HepG2 (cell line): Measurements from ENCODE around the gene RNF208. TPM values are rescaled to one million over a fixed set of nuclear protein-coding genes. Genes with fewer than 3 reads are reported as not detected.

ENCODE experiments used
- CSRNP2 ChIP-seq: sonication (generic); formaldehyde crosslinking; conservative IDR thresholded peaks from 2 replicates; pipeline ENCODE4 v1.8.0; 2022; ENCODE audit warnings: low read depth, missing genetic modification reagents
- DBP ChIP-seq: sonication (generic); formaldehyde crosslinking; IDR thresholded peaks from 2 replicates; pipeline ENCODE4 v1.4.0; 2020; ENCODE audit warnings: missing genetic modification reagents; ENCODE audit errors: not compliant biosample characterization
- ELF1 ChIP-seq: sonication (generic); formaldehyde crosslinking; IDR thresholded peaks from 2 replicates; pipeline ENCODE4 v1.4.0; 2020; ENCODE audit warnings: missing genetic modification reagents
- HES4 ChIP-seq: sonication (generic); formaldehyde crosslinking; IDR thresholded peaks from 2 replicates; pipeline ENCODE4 v1.9.0; 2021; ENCODE audit warnings: mild to moderate bottlenecking, missing genetic modification reagents, borderline replicate concordance
- KLF6 ChIP-seq: IDR thresholded peaks from 2 replicates; pipeline ENCODE4 v1.8.0; 2016; ENCODE audit warnings: missing biosample characterization, missing genetic modification reagents
- MAFF ChIP-seq: IDR thresholded peaks from 2 replicates; pipeline ENCODE4 v1.6.1; 2011; ENCODE audit warnings: low read depth, low read length, improper control_type of control experiment
- MED8 ChIP-seq: sonication (generic); formaldehyde crosslinking; IDR thresholded peaks from 2 replicates; pipeline ENCODE4 v1.8.1; 2023; ENCODE audit warnings: mild to moderate bottlenecking, missing genetic modification reagents; ENCODE audit not compliant: insufficient replicate concordance
- NR2F2 ChIP-seq: IDR thresholded peaks from 2 replicates; pipeline ENCODE4 v1.6.1; 2012; ENCODE audit warnings: low read depth, inconsistent platforms, borderline replicate concordance
- POLR2G ChIP-seq: fragments of 200-400 bp; formaldehyde crosslinking; IDR thresholded peaks from 2 replicates; pipeline ENCODE4 v1.6.1; 2018; ENCODE audit warnings: mild to moderate bottlenecking, low read depth, low read length, moderate library complexity
- PRDM15 ChIP-seq: sonication (generic); formaldehyde crosslinking; IDR thresholded peaks from 2 replicates; pipeline ENCODE4 v1.4.0; 2020; ENCODE audit warnings: missing genetic modification reagents
- REPIN1 ChIP-seq: sonication (generic); formaldehyde crosslinking; IDR thresholded peaks from 2 replicates; pipeline ENCODE4 v1.8.0; 2022; ENCODE audit warnings: missing genetic modification reagents, low read depth, mild to moderate bottlenecking, borderline replicate concordance
- RFXANK ChIP-seq: IDR thresholded peaks from 2 replicates; pipeline ENCODE4 v1.6.1; 2016
- SMAD1 ChIP-seq: sonication (generic); formaldehyde crosslinking; IDR thresholded peaks from 2 replicates; pipeline ENCODE4 v1.4.0; 2020; ENCODE audit warnings: missing genetic modification reagents, low read depth, mild to moderate bottlenecking, borderline replicate concordance
- SMC3 ChIP-seq: IDR thresholded peaks from 2 replicates; pipeline ENCODE4 v1.6.1; 2011; ENCODE audit warnings: low read length, improper control_type of control experiment
- TBL1XR1 ChIP-seq: fragments of 150-350 bp; IDR thresholded peaks from 2 replicates; pipeline ENCODE4 v1.6.1; 2014; ENCODE audit warnings: borderline replicate concordance, low read length; ENCODE audit not compliant: partially characterized antibody
- TOPORS ChIP-seq: sonication (generic); formaldehyde crosslinking; IDR thresholded peaks from 2 replicates; pipeline ENCODE4 v1.8.0; 2023; ENCODE audit warnings: mild to moderate bottlenecking, missing genetic modification reagents
- ZBTB34 ChIP-seq: sonication (generic); formaldehyde crosslinking; IDR thresholded peaks from 2 replicates; pipeline ENCODE4 v1.8.0; 2022; ENCODE audit warnings: mild to moderate bottlenecking, missing genetic modification reagents
- ZNF547 ChIP-seq: sonication (generic); formaldehyde crosslinking; IDR thresholded peaks from 2 replicates; pipeline ENCODE4 v1.5.1; 2020; ENCODE audit warnings: mild to moderate bottlenecking, missing genetic modification reagents
- ZNF556 ChIP-seq: sonication (generic); formaldehyde crosslinking; IDR thresholded peaks from 2 replicates; pipeline ENCODE4 v1.4.0; 2020; ENCODE audit warnings: mild to moderate bottlenecking, missing genetic modification reagents, borderline replicate concordance
- ZNF644 ChIP-seq: IDR thresholded peaks from 2 replicates; pipeline ENCODE4 v1.6.1; 2016; ENCODE audit warnings: low read depth
- ZNF703 ChIP-seq: sonication (generic); formaldehyde crosslinking; IDR thresholded peaks from 2 replicates; pipeline ENCODE4 v1.5.1; 2020; ENCODE audit warnings: missing genetic modification reagents, mild to moderate bottlenecking, moderate library complexity, borderline replicate concordance
- ZNF75D ChIP-seq: sonication (generic); formaldehyde crosslinking; IDR thresholded peaks from 2 replicates; pipeline ENCODE4 v1.8.1; 2023; ENCODE audit warnings: missing genetic modification reagents, mild to moderate bottlenecking, borderline replicate concordance
- ZNF761 ChIP-seq: sonication (generic); formaldehyde crosslinking; conservative IDR thresholded peaks from 2 replicates; pipeline ENCODE4 v1.4.0; 2020; ENCODE audit warnings: mild to moderate bottlenecking, missing genetic modification reagents
- polyA plus RNA-seq, 8 experiments: library from polyadenylated mRNA; depleted of rRNA in 3 of 8; stranded (reverse) in 7 of 8; unstranded in 1 of 8; fragments of >200 nt; fragmentation: Illumina TruSeq in 4 of 8; extraction: Trizol in 4 of 8; gene quantifications; 2 replicates each; pipeline versions ENCODE4 v1.2.1 to v1.2.3, GENCODE V29; 2011 to 2016; ENCODE audit warnings: low read depth in 4 of 8, missing spikeins in 1 of 8, mixed read lengths in 1 of 8; ENCODE audit not compliant: insufficient read depth in 1 of 8
- total RNA-seq, 5 experiments: library from RNA; depleted of rRNA; stranded (reverse); fragments of >200 nt; fragmentation: Illumina TruSeq; extraction: Trizol; gene quantifications; 2 replicates each; pipeline ENCODE4 v1.2.3, GENCODE V29; 2016; ENCODE audit warnings: low read depth in 1 of 5

RNF208 gene
- total and polyA plus RNA-seq, 2 of the 13 experiments (the other 11 are each of a cell fraction or from before 2014, with no cell fraction given) = 1.6 to 2.1 TPM

DNA sequence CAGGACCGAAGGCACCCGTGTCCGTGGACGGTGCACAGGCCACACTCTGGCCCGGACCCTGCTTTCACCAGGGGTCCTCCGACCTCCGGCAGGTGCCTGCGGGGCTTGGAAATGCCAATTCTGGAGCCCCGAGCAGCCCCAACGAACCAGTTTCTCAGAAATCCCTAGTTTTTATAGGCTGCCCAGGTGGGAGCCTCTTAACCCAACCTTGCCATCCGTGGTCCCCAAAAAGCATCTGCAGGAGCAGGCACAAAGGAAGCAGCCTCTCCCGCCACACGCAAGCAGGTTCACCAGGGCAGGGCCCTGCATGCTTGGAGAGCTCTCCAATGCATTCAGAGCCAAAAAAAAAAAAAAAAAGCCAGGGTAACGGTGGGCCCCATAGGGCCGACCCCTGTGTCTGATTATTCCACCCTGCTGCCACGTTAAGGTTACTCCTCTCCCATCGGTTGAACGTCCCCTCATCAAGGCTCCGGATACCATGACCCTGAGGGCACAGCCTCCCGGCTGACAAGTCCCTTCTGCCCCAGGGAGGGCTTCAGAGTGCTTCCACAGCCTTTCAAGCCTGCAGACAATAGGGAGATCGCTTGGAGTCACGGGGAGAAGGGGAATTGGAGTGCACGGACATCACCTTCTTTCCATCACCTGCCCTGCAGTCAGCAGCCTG, 20.7 kb downstream of the RNF208 start (continued):
- TF ChIP-seq KLF6 (CRISPR knock-in tag) (no peak), REPIN1 (no peak), TOPORS (no peak), ZNF556 (CRISPR knock-in tag) (no peak; the same call in 1 of the 2 replicates), ZNF761 (CRISPR knock-in tag) (0 out of 2 replicates have a peak, but pooled peaks have one; percentile 26), DBP (no peak), ELF1 (CRISPR knock-in tag) (peak; percentile 4; the same call in 1 of the 2 replicates), RFXANK (no peak), TBL1XR1 (no peak), ZNF547 (CRISPR knock-in tag) (0 out of 2 replicates have a peak, but pooled peaks have one; percentile 2), CSRNP2 (CRISPR knock-in tag) (no peak), ZNF75D (CRISPR knock-in tag) (no peak), POLR2G (no peak), SMC3 (no peak), ZNF644 (CRISPR knock-in tag) (no peak), MED8 (CRISPR knock-in tag) (no peak), NR2F2 (no peak), SMAD1 (no peak), MAFF (no peak), PRDM15 (CRISPR knock-in tag) (no peak), ZNF703 (CRISPR knock-in tag) (0 out of 2 replicates have a peak, but pooled peaks have one; percentile 6), HES4 (CRISPR knock-in tag) (no peak), ZBTB34 (no peak; the same call in 1 of the 2 replicates)
